GM21529 (cell line): ENCODE data around the gene STRIP2.
"Not testable (repeated sequence)": the region's sequence is repeated elsewhere in the genome, so short reads cannot be mapped to it uniquely, and the experiment has no call there.

Experiments used
- ATAC-seq: cut with Tn5 transposase; IDR thresholded peaks from one replicate; pipeline ENCODE4 v1.9.1; 2021; ENCODE audit not compliant: unreplicated experiment

Gene STRIP2

DNA sequence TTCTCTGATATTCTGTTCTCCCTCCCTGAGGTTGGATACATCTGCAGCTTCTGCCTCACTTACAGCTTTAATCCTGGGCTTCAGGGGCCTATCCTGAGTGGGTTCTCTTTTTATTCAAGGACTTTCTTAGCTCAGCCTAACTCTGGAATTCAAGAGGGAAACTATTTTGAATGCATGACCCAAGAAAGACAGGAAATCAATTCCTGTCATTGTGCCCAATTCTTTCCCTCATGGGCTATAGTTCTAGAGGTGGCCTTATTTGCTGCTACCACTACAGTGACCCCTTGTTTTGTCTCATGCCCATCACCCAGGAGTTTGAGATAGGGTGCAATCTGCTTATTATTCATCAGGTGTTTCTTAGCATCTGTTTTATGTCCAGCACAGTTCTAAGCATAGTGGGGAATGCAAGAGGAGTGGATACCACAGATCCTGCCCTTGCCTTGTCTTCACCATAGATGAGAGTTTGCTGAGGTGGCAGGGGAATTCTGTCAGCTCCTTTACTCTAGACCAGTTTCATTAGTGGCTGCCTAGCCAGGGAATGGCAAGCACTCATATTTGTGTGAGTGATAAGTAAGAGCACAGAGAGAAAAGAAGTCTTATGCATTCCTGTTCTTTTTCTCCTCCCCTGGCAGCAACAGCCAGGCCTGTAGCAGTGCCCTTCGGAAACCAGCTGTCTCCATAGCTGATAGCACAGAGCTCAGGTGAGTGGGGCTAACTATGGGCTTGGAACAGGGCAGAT lies 19.4 kb downstream of the STRIP2 start:
- ATAC-seq, result no peak

DNA sequence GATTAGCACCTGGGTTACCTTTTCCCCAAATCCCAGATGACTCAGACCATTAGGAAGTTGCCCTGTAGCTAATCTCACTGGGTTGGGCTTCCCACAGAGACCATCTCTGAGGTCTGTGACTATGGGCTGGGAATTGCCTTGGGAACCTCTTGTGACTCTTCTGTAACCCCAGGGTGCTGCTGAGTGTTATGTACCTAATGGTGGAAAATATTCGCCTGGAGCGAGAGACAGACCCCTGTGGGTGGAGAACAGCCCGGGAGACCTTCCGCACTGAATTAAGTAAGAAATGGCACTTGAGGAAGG lies 20.0 kb downstream of the STRIP2 start:
- ATAC-seq, result no peak

DNA sequence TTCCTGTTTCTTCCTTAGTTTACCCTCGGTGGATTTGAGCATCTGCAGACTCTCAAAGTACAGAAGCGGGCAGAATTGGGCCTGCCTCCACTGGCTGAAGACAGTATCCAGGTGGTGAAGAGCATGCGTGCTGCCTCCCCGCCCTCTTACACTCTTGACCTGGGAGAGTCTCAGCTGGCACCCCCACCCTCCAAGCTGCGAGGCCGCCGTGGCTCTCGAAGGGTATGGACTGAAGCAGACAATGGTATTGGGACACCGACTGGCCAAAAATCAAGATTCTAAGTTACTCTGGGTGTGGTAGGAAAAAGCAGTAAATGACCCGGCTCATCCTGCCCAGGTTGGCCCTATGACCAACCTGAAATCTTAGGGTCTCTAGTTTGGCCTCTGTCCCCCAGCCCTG lies 22.2 kb downstream of the STRIP2 start:
- no peak for ATAC-seq

GRCh38 chr7:129457101-129457500 lies 22.9 kb downstream of the STRIP2 start:
- ATAC-seq, result no peak

- no peak for ATAC-seq
These were observed 23.9 kb downstream of the STRIP2 start for GRCh38 chr7:129458171-129458570.

- no peak for ATAC-seq
These were observed 27.6 kb downstream of the STRIP2 start for GRCh38 chr7:129461809-129462208.

- ATAC-seq, result no peak
These were observed 28.2 kb downstream of the STRIP2 start for GRCh38 chr7:129462420-129462819.

GRCh38 chr7:129464194-129464593 lies 30.0 kb downstream of the STRIP2 start:
- ATAC-seq, result no peak

GRCh38 chr7:129465080-129465479 lies 30.8 kb downstream of the STRIP2 start:
- ATAC-seq, result no peak

DNA sequence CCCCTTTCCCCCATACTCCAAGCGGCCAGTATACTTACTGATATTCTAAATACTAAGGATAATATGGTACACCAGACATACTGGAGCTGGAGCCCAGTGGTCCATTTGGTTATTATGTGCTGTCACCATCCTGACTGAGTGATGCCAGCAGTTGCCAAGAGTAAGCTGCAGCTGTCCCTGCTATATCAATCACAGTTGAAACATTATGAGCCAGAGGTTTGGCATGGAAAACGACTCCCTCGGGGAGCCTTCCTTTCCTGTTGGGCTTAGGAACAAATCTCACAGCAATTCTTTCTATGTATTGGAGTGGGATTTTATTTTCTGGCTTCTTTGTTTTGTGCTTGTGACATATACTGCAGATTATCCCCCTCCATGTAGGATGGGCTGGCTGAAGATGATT lies 32.6 kb downstream of the STRIP2 start:
- ATAC-seq, result no peak

DNA sequence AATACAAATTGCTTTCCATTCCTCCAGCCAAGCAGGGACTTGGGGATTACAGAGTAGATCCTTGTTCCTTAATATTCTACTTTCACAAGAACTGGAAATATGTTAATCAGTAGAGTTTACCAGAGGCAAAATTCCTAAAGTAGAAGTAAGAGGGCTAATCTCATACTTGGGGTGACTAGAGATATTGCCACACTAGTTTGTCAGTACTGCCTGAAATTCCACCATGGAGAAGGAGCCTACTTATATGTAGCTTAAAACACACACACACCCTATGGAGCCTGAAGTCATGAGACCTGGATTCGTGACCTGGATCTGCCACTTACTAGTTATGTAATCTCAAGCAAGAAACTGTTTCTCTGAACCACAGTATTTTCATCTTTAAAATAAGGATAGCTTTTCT lies 33.9 kb downstream of the STRIP2 start:
- no peak for ATAC-seq

- no peak for ATAC-seq
These were observed 34.3 kb downstream of the STRIP2 start for GRCh38 chr7:129468547-129468946.

DNA sequence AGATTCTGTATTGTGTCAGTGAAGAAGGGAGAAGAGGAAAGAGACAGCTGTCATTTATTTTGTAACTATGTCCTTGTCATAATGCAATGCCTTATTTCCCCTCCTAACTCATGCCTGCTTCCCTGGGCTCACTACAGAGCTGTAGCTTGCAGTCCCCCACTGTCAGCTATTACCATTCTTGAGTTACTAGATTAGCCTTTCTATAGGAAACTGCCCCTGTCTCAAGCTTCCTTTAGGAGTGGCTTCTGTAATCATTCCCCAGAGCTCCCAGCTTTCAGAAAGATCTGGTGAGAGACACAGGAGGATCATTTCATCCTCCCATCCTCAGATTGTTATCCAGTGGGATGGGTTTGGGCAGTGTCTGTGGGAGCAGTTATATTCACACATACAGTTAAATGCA lies 35.7 kb downstream of the STRIP2 start:
- ATAC-seq, result no peak

- no peak for ATAC-seq
These were observed 36.2 kb downstream of the STRIP2 start for GRCh38 chr7:129470411-129470810.

DNA sequence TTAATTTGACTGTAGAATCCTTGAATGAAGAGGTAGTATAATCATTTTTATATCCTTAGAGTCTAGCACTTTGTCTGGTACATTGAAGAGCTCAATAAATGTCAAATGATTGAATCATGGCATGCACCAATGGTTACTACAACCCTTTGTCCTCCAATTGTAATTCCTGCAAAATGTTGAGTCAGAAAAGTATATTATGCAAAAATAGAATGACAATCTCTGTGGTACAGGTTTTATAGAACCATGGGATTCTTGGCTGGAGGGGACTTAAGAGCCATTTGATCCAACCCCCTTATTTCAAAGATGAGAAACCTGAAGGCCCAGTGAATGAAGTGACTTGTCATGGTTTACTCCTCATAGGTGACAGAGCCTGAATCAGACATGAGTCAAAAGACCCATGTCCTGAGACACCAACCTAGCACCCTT lies 37.2 kb downstream of the STRIP2 start:
- no peak for ATAC-seq

DNA sequence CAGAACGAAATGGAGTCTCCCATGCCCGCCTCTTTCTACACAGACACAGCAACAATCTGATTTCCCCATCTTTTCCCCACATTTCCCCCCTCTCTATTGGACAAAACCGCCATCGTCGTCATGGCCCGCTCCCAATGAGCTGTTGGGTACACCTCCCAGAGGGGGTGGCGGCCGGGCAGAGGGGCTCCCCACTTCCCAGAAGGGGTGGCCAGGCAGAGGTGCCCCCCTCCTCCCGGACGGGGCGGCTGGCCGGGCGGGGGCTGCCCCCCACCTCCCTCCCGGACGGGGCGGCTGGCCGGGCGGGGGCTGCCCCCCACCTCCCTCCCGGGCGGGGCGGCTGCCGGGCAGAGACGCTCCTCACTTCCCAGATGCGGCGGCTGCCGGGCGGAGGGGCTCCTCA lies 41.7 kb downstream of the STRIP2 start:
- ATAC-seq, result not testable (repeated sequence)

- ATAC-seq, result not testable (repeated sequence)
These were observed 42.2 kb downstream of the STRIP2 start for GRCh38 chr7:129476398-129476797.

- no peak for ATAC-seq
These were observed 45.6 kb downstream of the STRIP2 start for GRCh38 chr7:129479831-129480230.

- ATAC-seq, result no peak
These were observed 46.6 kb downstream of the STRIP2 start for GRCh38 chr7:129480674-129481363.

- not testable (repeated sequence) for ATAC-seq
These were observed 47.1 kb downstream of the STRIP2 start for GRCh38 chr7:129481376-129481775.

DNA sequence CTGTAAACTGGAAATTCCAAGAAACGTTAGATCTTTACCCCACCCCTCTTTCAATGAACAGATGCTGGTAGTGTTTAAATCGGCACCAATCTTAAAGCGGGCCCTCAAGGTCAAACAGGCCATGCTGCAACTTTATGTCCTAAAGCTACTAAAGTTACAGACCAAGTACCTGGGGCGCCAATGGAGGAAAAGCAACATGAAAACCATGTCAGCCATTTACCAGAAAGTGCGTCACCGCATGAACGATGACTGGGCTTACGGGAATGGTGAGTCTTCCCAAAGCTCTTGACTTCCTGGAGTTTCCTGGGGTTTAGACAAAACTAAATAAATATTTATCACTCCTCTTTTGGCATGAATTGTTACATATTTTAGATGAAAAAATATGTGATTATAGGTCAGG lies 48.5 kb downstream of the STRIP2 start:
- no peak for ATAC-seq

- ATAC-seq, result no peak
These were observed 55.3 kb downstream of the STRIP2 start for GRCh38 chr7:129489491-129489890.

- ATAC-seq, result no peak
These were observed 58.2 kb downstream of the STRIP2 start for GRCh38 chr7:129492391-129492790.
